HepG2 (cell line): ENCODE data around the gene HLF. TPM values are rescaled to one million over a fixed set of nuclear protein-coding genes. Genes with fewer than 3 reads are reported as not detected.

Experiments used
- HOXA7 ChIP-seq: sonication (generic); formaldehyde crosslinking; IDR thresholded peaks from 2 replicates; pipeline ENCODE4 v1.8.1; 2022; ENCODE audit warnings: mild to moderate bottlenecking, missing genetic modification reagents, moderate library complexity
- KDM3A ChIP-seq: IDR thresholded peaks from 2 replicates; pipeline ENCODE4 v1.6.1; 2018; ENCODE audit warnings: low read depth, missing compliant biosample characterization
- MAFG ChIP-seq: sonication (generic); formaldehyde crosslinking; IDR thresholded peaks from 2 replicates; pipeline ENCODE4 v1.5.1; 2020; ENCODE audit warnings: mild to moderate bottlenecking, missing genetic modification reagents
- NFIC ChIP-seq: IDR thresholded peaks from 2 replicates; pipeline ENCODE4 v1.6.1; 2012; ENCODE audit warnings: mild to moderate bottlenecking, low read length, inconsistent platforms
- POLR2A ChIP-seq, 2 experiments: IDR thresholded peaks; 2 replicates each; pipeline ENCODE4 v1.6.1; 2011; ENCODE audit warnings: low read depth in 2 of 2, low read length in 2 of 2, mild to moderate bottlenecking in 1 of 2, moderate library complexity in 1 of 2; ENCODE audit not compliant: insufficient read depth in 1 of 2
- ZMAT3 ChIP-seq: sonication (generic); formaldehyde crosslinking; conservative IDR thresholded peaks from 2 replicates; pipeline ENCODE4 v1.7.0; 2021; ENCODE audit warnings: missing genetic modification reagents
- ZNF703 ChIP-seq: sonication (generic); formaldehyde crosslinking; IDR thresholded peaks from 2 replicates; pipeline ENCODE4 v1.5.1; 2020; ENCODE audit warnings: missing genetic modification reagents, mild to moderate bottlenecking, moderate library complexity, borderline replicate concordance
- ZSCAN25 ChIP-seq: sonication (generic); formaldehyde crosslinking; IDR thresholded peaks from 2 replicates; pipeline ENCODE4 v1.8.0; 2022; ENCODE audit warnings: mild to moderate bottlenecking, missing genetic modification reagents
- ZZZ3 ChIP-seq: sonication (generic); formaldehyde crosslinking; IDR thresholded peaks from 2 replicates; pipeline ENCODE4 v1.4.0; 2020; ENCODE audit warnings: missing genetic modification reagents, mild to moderate bottlenecking, borderline replicate concordance
- polyA plus RNA-seq, 8 experiments: library from polyadenylated mRNA; depleted of rRNA in 3 of 8; stranded (reverse) in 7 of 8; unstranded in 1 of 8; fragments of >200 nt; fragmentation: Illumina TruSeq in 4 of 8; extraction: Trizol in 4 of 8; gene quantifications; 2 replicates each; pipeline versions ENCODE4 v1.2.1 to v1.2.3, GENCODE V29; 2011 to 2016; ENCODE audit warnings: low read depth in 4 of 8, missing spikeins in 1 of 8, mixed read lengths in 1 of 8; ENCODE audit not compliant: insufficient read depth in 1 of 8
- total RNA-seq, 5 experiments: library from RNA; depleted of rRNA; stranded (reverse); fragments of >200 nt; fragmentation: Illumina TruSeq; extraction: Trizol; gene quantifications; 2 replicates each; pipeline ENCODE4 v1.2.3, GENCODE V29; 2016; ENCODE audit warnings: low read depth in 1 of 5
- TF ChIP-seq, protein P1 (sequence below): sonication (generic); formaldehyde crosslinking; IDR thresholded peaks from 2 replicates; pipeline ENCODE4 v1.5.0; 2020; ENCODE audit warnings: mild to moderate bottlenecking, missing genetic modification reagents, borderline replicate concordance
- TF ChIP-seq, protein P2 (sequence below): sonication (generic); formaldehyde crosslinking; IDR thresholded peaks from 2 replicates; pipeline ENCODE4 v1.5.0; 2020; ENCODE audit warnings: mild to moderate bottlenecking, missing genetic modification reagents, moderate library complexity
- TF ChIP-seq, protein P3 (sequence below): sonication (generic); formaldehyde crosslinking; IDR thresholded peaks from 2 replicates; pipeline ENCODE4 v1.5.0; 2020; ENCODE audit warnings: missing genetic modification reagents, mild to moderate bottlenecking, borderline replicate concordance

HLF gene
- total and polyA plus RNA-seq, 2 of the 13 experiments (the other 11 are each of a cell fraction or from before 2014, with no cell fraction given), result 202 to 346 TPM

DNA sequence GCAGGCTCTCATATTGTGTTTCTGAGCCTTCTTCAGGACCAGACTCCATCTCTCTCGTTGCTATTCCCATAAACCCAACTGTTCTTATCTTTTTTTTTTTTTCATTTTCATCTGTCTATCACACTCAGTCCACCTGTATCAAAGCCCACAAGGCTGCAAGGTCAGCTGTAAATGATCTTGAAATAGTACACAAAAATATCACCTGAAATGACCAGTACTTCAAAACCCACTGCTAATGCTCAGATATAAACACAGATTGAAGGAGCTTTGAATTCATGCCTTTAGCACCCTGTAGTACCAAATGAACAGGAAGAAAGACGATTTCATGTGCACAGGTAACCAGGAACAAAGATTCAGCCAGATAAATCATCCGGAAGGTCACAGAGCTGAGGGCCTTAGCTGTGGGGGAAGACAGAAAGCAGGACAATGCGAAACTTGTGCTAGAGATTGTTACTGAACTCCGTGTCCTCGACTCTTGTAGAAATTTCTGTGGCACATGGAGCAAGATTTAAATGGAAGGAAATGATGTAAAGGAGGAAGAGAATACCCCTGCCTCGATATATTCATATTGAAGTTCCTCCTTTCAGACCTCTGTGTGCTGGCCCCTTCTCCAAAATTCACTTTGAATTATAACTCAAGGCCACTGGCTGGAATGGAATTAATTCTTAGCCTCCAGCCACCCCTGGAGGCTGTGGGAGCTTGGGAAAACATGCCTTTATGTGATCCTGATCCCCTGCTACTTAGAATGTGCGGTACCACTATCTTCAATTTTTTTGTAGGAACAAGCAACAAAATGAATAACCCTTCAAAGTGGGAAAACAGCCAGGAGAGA lies 4.1 kb downstream of the HLF start (continued):
- TF ChIP-seq, protein P1, sequence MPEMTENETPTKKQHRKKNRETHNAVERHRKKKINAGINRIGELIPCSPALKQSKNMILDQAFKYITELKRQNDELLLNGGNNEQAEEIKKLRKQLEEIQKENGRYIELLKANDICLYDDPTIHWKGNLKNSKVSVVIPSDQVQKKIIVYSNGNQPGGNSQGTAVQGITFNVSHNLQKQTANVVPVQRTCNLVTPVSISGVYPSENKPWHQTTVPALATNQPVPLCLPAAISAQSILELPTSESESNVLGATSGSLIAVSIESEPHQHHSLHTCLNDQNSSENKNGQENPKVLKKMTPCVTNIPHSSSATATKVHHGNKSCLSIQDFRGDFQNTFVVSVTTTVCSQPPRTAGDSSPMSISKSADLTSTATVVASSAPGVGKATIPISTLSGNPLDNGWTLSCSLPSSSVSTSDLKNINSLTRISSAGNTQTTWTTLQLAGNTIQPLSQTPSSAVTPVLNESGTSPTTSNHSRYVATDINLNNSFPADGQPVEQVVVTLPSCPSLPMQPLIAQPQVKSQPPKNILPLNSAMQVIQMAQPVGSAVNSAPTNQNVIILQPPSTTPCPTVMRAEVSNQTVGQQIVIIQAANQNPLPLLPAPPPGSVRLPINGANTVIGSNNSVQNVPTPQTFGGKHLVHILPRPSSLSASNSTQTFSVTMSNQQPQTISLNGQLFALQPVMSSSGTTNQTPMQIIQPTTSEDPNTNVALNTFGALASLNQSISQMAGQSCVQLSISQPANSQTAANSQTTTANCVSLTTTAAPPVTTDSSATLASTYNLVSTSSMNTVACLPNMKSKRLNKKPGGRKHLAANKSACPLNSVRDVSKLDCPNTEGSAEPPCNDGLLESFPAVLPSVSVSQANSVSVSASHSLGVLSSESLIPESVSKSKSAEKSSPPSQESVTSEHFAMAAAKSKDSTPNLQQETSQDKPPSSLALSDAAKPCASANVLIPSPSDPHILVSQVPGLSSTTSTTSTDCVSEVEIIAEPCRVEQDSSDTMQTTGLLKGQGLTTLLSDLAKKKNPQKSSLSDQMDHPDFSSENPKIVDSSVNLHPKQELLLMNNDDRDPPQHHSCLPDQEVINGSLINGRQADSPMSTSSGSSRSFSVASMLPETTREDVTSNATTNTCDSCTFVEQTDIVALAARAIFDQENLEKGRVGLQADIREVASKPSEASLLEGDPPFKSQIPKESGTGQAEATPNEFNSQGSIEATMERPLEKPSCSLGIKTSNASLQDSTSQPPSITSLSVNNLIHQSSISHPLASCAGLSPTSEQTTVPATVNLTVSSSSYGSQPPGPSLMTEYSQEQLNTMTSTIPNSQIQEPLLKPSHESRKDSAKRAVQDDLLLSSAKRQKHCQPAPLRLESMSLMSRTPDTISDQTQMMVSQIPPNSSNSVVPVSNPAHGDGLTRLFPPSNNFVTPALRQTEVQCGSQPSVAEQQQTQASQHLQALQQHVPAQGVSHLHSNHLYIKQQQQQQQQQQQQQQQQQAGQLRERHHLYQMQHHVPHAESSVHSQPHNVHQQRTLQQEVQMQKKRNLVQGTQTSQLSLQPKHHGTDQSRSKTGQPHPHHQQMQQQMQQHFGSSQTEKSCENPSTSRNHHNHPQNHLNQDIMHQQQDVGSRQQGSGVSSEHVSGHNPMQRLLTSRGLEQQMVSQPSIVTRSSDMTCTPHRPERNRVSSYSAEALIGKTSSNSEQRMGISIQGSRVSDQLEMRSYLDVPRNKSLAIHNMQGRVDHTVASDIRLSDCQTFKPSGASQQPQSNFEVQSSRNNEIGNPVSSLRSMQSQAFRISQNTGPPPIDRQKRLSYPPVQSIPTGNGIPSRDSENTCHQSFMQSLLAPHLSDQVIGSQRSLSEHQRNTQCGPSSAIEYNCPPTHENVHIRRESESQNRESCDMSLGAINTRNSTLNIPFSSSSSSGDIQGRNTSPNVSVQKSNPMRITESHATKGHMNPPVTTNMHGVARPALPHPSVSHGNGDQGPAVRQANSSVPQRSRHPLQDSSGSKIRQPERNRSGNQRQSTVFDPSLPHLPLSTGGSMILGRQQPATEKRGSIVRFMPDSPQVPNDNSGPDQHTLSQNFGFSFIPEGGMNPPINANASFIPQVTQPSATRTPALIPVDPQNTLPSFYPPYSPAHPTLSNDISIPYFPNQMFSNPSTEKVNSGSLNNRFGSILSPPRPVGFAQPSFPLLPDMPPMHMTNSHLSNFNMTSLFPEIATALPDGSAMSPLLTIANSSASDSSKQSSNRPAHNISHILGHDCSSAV (CRISPR knock-in tag), result no peak
- TF ChIP-seq ZZZ3 (CRISPR knock-in tag) (no peak), NFIC (0 out of 2 replicates have a peak, but pooled peaks have one; percentile 6), MAFG (CRISPR knock-in tag) (no peak), KDM3A (CRISPR knock-in tag) (no peak), HOXA7 (CRISPR knock-in tag) (0 out of 2 replicates have a peak, but pooled peaks have one; percentile 41), ZSCAN25 (no peak), POLR2A (IDR thresholded peaks at IDR 0.05; ENCODE audit: insufficient read depth in 1 of 2, low read depth in 2 of 2, low read length in 2 of 2) (0 out of 4 replicates have a peak, but pooled peaks of 1 of the 2 experiments have one; percentile 36), ZNF703 (CRISPR knock-in tag) (no peak), ZMAT3 (CRISPR knock-in tag) (peak; percentile 56; the same call in 1 of the 2 replicates)
- TF ChIP-seq, protein P2, sequence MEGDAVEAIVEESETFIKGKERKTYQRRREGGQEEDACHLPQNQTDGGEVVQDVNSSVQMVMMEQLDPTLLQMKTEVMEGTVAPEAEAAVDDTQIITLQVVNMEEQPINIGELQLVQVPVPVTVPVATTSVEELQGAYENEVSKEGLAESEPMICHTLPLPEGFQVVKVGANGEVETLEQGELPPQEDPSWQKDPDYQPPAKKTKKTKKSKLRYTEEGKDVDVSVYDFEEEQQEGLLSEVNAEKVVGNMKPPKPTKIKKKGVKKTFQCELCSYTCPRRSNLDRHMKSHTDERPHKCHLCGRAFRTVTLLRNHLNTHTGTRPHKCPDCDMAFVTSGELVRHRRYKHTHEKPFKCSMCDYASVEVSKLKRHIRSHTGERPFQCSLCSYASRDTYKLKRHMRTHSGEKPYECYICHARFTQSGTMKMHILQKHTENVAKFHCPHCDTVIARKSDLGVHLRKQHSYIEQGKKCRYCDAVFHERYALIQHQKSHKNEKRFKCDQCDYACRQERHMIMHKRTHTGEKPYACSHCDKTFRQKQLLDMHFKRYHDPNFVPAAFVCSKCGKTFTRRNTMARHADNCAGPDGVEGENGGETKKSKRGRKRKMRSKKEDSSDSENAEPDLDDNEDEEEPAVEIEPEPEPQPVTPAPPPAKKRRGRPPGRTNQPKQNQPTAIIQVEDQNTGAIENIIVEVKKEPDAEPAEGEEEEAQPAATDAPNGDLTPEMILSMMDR, result no peak
- TF ChIP-seq, protein P3, sequence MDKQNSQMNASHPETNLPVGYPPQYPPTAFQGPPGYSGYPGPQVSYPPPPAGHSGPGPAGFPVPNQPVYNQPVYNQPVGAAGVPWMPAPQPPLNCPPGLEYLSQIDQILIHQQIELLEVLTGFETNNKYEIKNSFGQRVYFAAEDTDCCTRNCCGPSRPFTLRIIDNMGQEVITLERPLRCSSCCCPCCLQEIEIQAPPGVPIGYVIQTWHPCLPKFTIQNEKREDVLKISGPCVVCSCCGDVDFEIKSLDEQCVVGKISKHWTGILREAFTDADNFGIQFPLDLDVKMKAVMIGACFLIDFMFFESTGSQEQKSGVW (CRISPR knock-in tag), result no peak
